Measurements from ENCODE around the gene CTU2.

The CTU2 gene

GRCh38 chr16:88743693-88744576 is 37.6 kb downstream of the CTU2 start:
- DNase-seq (ENCODE audit: low read depth): peak; percentile 53

- no peak for DNase-seq (ENCODE audit: low read depth)
These were observed 38.5 kb downstream of the CTU2 start for GRCh38 chr16:88744577-88745521.

- DNase-seq (ENCODE audit: low read depth): no peak
These were observed 40.2 kb downstream of the CTU2 start for GRCh38 chr16:88746506-88746905.

DNA sequence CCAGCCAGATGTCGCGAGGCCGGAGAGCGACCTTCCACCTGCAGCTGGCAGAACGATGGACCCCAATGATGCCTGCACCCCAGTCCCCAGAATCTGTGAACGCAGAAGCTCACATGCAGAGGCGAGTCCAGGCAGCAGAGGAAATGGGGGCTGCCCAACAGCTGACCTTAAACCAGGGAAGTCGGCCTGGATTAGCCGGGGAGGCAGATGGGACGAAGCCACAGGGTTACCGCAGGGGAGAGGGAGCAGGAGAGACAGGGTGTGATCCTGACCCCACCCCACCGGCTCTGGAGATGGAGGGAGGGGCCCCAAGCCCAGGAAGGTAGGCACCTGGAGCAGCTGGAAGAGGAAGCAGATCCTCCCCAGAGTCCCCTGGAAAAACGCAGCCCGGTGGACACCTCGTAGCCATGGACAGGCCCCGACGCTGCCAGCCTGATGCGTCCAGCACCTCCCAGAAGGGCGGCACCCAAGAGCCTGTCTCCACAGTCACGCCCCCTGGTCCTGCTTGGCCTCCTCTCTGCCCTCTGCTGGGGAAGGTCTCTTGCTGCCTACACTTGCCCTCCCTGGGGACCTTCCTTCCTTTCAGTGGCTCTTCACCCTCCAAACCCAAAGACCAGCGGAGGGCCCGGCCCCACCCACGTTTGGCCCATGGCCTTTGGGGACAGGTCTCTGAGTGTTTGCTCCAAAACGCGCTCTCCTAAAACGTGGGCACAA is 41.4 kb downstream of the CTU2 start:
- DNase-seq (ENCODE audit: low read depth): no peak

- DNase-seq (ENCODE audit: low read depth): no peak
These were observed 42.1 kb downstream of the CTU2 start for GRCh38 chr16:88748364-88748763.

DNA sequence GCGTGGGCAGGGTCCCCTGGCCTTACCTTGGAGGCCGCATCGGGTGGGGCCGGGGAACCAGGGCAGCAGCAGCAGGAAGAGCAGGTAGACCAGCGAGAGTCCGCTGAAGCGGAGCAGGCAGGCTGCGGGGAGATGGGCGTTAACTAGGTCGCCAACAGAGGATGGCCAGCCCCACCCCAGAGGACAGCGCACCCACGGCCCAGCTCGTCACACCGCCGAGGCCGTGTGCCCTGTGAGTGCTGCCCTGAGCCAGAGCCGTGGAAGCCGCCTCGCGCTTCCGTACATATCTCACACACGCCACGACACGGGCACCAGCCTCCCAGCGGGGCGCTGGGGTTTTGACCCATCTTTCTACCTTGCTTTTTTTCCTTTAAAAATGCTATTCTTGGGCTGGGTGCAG is 43.1 kb downstream of the CTU2 start:
- DNase-seq (ENCODE audit: low read depth): no peak

DNA sequence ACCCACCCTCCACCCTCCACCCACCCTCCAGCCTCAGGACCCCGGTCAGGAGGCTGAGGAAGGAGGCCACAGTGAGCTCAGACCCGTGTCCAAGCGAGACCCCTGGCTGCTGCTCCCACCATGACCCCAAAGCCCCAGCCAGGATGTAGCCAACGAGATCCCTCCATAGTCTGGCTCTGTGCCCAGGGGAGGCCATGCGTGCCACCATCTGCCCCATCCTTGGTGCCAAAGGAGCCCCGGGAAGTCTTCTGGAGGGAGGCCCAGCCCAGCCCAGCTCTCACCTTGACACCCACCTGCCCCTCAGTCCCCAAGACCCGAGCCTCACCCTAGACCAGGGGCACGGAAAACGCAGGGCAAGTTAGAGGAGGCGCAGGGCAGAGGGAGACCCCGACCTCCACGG is 44.6 kb downstream of the CTU2 start:
- DNase-seq (ENCODE audit: low read depth): no peak

GRCh38 chr16:88752386-88753002 is 46.2 kb downstream of the CTU2 start:
- no peak for DNase-seq (ENCODE audit: low read depth)

- DNase-seq (ENCODE audit: low read depth): no peak
These were observed 46.9 kb downstream of the CTU2 start for GRCh38 chr16:88753191-88753590.

- no peak for DNase-seq (ENCODE audit: low read depth)
These were observed 47.3 kb downstream of the CTU2 start for GRCh38 chr16:88753602-88754001.

DNA sequence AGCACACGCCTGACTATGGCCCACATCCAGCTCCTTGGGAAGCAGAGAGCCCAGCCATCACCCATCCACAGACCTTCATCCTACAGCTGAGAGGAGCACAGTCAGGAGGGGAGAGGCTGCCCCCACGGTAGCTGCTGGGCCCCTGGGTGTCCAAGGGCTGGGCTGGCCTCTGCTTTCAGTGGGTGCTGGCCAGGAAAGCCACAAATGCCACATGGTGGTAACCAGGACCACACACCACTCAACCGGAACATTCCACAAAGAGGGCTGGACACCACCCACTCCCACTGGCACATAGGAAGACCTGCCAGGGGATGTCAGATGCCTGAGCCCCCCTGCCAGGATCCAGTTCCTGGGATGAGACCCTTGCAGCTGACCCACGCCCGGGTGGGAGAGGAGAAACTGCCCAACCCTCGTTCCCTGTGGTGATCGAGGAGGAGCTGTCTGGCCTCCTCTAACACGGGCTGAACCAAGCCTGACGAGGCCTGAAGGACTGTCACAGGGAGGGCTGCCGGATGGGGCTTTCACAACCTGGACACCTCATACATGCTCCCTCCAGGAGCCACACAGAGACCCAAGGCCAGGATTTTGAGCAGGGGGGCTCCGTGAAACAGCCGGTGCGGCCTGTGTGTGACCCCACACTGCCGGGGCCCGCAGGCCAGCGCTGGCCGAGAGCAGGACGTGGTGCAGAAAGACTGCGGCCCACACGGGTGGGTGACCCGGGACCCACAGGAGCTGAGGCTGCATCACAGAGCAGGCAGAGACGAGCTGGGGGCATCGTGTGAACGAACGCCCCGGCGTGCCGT is 48.0 kb downstream of the CTU2 start:
- DNase-seq (ENCODE audit: low read depth): no peak

DNA sequence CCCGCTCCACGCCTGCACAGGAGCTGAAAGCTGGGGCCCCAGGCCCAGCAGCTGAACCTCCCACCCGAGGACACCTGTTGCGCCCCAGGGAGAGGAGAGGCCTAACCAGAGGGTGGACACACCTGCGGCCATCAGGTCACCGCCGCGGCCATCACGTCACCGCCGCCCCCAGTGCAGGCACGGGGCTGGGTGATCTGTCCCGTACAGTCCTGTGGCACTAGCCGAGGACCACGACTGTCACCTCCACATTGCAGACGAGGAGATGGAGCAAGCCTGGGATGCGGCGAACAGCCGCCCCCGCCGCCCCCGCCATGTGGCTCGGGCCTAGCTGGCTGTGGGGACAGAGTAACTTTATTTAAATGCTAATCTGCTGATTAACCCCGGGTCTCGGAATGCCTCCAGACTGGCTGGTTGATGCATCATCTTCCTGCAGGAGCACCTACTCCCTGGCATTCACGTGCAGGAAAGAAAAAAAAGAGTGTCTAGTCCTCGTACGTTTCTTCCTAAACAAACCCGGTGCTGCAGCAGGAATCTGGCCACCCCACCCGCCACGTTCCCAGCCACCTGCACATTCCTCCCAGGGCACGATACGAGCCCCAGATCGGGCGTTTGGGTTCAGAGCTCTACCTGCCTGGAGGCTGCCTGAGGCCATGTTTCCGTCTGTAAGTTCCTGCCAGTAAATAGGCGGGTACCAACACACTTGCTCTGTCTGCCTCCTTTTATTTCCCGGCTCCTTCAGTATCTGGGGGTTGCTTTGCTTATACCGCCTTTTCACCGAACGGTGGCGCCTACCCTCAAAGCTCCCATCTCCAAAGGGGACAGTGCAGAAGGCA is 48.8 kb downstream of the CTU2 start:
- no peak for DNase-seq (ENCODE audit: low read depth)

DNA sequence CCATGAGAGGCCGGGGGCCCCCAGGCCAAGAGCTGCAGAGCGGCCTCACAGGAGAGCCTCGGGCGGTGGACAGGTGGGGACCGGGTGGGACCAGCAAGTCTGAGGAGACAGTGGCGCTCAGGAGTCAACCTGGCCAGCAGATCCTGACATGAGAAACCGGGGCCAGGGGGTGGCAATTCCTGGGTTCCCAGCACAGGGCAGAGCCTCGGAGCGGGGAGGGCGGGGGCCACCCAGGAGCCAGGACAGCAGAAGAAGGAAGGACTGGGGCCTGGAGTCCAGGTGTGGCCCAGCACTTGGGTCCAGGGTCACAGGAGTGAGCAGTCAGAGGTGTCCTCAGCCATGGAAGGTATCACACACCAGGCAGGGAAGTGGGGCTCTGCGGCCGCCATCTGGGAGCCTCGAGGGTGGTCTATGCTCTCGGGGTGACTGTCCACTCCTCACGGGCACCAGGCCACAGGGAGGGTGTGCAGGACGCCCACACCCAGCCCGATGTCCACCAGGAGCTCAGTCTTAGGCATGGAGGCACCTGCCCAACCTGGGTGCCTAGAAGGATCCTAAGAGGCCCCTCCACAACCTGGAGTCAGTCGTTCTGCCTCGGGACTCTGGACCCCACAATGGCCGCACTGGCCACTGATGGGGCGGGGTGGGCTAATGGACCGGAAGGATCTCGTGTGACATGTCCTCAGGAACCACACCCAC is 49.6 kb downstream of the CTU2 start:
- DNase-seq (ENCODE audit: low read depth): no peak

- no peak for DNase-seq (ENCODE audit: low read depth)
These were observed 52.1 kb downstream of the CTU2 start for GRCh38 chr16:88758227-88758943.

DNA sequence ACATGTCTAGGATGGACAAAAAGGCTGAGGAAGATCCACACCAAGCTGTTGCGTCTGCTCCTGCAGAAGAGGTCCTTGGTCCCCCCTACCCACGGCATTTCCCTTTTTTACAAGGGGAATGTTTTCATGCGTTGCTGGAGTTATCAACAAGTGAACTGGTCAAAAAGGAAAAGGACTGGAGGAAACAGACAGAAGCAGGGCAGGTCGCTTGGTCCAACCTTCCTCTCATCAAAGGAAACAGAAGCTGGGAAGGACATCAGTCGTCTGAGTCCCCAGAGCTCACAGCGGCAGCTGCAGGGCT is 52.6 kb downstream of the CTU2 start:
- no peak for DNase-seq (ENCODE audit: low read depth)

DNA sequence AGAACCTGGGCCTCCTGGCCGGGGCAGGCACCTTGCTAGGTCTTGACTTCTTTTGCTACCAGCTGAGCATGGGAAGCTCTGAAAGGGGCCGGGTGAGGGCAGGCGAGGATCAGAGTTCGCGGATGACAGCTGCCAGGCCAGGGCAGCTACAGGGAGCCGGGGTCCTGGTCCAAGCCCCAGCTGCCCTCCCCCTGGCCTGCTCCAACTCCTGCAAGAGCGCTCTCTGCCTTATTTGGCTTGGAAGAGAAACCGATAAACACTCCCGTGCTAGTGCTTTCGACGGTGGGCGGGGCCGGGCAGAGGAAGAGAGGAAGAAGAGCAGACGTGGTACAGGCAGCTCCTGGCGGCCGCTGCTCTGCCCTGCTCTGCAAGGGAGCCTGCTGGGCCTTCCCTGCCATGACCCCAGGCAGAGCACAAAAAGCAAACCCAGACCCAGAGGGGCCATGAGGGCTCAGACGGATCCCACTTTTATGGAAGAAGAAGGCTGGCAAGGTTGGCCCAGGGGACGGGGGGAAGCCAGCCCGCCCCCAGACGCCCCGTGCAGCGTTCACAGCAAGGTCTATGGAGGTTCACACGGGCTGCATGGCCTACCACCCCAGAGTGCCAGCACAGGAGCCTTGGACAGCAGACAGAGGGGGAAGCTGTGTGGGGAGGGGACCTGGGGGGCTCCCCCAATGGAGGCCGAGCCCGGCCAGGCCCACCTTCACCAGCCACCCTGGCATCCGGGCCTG is 53.1 kb downstream of the CTU2 start:
- DNase-seq (ENCODE audit: low read depth): no peak

DNA sequence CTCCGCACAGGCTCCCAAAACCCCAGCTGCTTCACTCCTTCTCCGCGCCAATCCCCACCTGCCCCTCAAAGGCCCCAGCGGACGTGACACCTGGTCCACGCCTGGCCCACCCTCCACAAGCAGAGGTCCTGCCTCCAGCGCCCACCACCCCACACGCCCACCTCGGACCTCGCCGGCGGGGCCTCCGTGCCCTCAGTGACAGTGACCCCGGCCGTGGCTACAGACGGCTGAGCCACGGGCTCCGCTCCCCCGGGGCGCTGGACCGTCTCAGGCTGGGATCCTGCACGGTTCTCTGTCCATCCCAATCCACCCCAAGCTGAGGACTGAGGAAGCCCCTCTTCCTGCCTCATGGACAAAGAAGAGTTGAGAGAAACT is 53.7 kb downstream of the CTU2 start:
- DNase-seq (ENCODE audit: low read depth): no peak

GRCh38 chr16:88760424-88761142 is 54.3 kb downstream of the CTU2 start:
- no peak for DNase-seq (ENCODE audit: low read depth)

Data from stimulated activated CD8-positive, alpha-beta memory T cell treated with anti-CD3 and anti-CD28 coated beads, Interleukin-12 subunit alpha, Interleukin-12 subunit beta, amount 100 ng/mL, for 4 hours (primary cell).